ENCODE measurements around the gene EIPR1. TPM values are rescaled to one million over a fixed set of nuclear protein-coding genes. Genes with fewer than 3 reads are reported as not detected.

EIPR1 gene
- total RNA-seq, 1 experiment from 2014 or later, result 36.9 TPM

GRCh38 chr2:3256605-3257004 lies 121.0 kb downstream of the EIPR1 start:
- no peaks in the 10 kb centered on the region for H3K27me3 ChIP-seq (replicated peaks; ENCODE audit: control insufficient read depth, insufficient read depth, low read length)
- intact Hi-C loops (cut with micrococcal nuclease; ENCODE audit: unreplicated experiment), result no loop called here
- no peaks in the 10 kb centered on the region for H3K4me1 Mint-ChIP-seq (ENCODE audit: low read depth, unreplicated experiment)
- H3K4me3 ChIP-seq (ENCODE audit: low read depth, low read length), result no peak overlapping the region
- H3K4me1 ChIP-seq, result no peaks in the 10 kb centered on the region
- ChIA-PET POLR2A (no interaction called here), CTCF (no interaction called here)
- no TSS peak for BruUV-seq (replicated peaks)
- no peaks in the 10 kb centered on the region for H3K9me3 Mint-ChIP-seq (ENCODE audit: unreplicated experiment)
- peaks cover 7% of the 10 kb centered on the region for H3K36me3 Mint-ChIP-seq (ENCODE audit: insufficient read depth, unreplicated experiment)
- H3K4me3 Mint-ChIP-seq (ENCODE audit: unreplicated experiment), result no peak overlapping the region
- H3K27ac Mint-ChIP-seq (ENCODE audit: unreplicated experiment), result no peak overlapping the region
- no peaks in the 10 kb centered on the region; the same call in 1 of the 2 replicates for H3K36me3 ChIP-seq (ENCODE audit: control insufficient read depth, insufficient read depth, low read length)
- no peaks in the 10 kb centered on the region for H3K9me3 ChIP-seq
- H3K27me3 Mint-ChIP-seq (ENCODE audit: insufficient read depth, unreplicated experiment), result no peaks in the 10 kb centered on the region
- DNase-seq, result no peak
- no peak for TF ChIP-seq CTCF (IDR thresholded peaks at IDR 0.05; ENCODE audit: insufficient read depth in 1 of 2, low read depth in 1 of 2, low read length in 1 of 2, severe bottlenecking in 1 of 2, unreplicated experiment in 1 of 2)

GRCh38 chr2:3256157-3256556 lies 121.5 kb downstream of the EIPR1 start:
- Mint-ChIP-seq H3K4me1 (ENCODE audit: low read depth, unreplicated experiment) (no peaks in the 10 kb centered on the region), H3K9me3 (ENCODE audit: unreplicated experiment) (no peaks in the 10 kb centered on the region), H3K27ac (ENCODE audit: unreplicated experiment) (no peak overlapping the region), H3K4me3 (ENCODE audit: unreplicated experiment) (no peak overlapping the region), H3K36me3 (ENCODE audit: insufficient read depth, unreplicated experiment) (peaks cover 10% of the 10 kb centered on the region), H3K27me3 (ENCODE audit: insufficient read depth, unreplicated experiment) (no peaks in the 10 kb centered on the region)
- no TSS peak for BruUV-seq (replicated peaks)
- Histone ChIP-seq H3K27me3 (replicated peaks; ENCODE audit: control insufficient read depth, insufficient read depth, low read length) (no peaks in the 10 kb centered on the region), H3K4me3 (ENCODE audit: low read depth, low read length) (no peak overlapping the region), H3K4me1 (no peaks in the 10 kb centered on the region), H3K36me3 (ENCODE audit: control insufficient read depth, insufficient read depth, low read length) (no peaks in the 10 kb centered on the region; the same call in 1 of the 2 replicates), H3K9me3 (no peaks in the 10 kb centered on the region)
- ChIA-PET POLR2A (no interaction called here), CTCF (no interaction called here)
- no peak for DNase-seq
- TF ChIP-seq CTCF (IDR thresholded peaks at IDR 0.05; ENCODE audit: insufficient read depth in 1 of 2, low read depth in 1 of 2, low read length in 1 of 2, severe bottlenecking in 1 of 2, unreplicated experiment in 1 of 2), result no peak
- intact Hi-C loops (cut with micrococcal nuclease; ENCODE audit: unreplicated experiment), result no loop called here

- Mint-ChIP-seq H3K4me1 (ENCODE audit: low read depth, unreplicated experiment) (no peaks in the 10 kb centered on the region), H3K27ac (ENCODE audit: unreplicated experiment) (no peak overlapping the region), H3K4me3 (ENCODE audit: unreplicated experiment) (no peak overlapping the region), H3K27me3 (ENCODE audit: insufficient read depth, unreplicated experiment) (no peaks in the 10 kb centered on the region), H3K9me3 (ENCODE audit: unreplicated experiment) (peaks cover 4% of the 10 kb centered on the region), H3K36me3 (ENCODE audit: insufficient read depth, unreplicated experiment) (peaks cover 10% of the 10 kb centered on the region)
- H3K9me3 ChIP-seq, result peaks cover 10% of the 10 kb centered on the region
- intact Hi-C loops (cut with micrococcal nuclease; ENCODE audit: unreplicated experiment), result no loop called here
- DNase-seq, result no peak
- ChIA-PET CTCF (no interaction called here), POLR2A (no interaction called here)
- no peaks in the 10 kb centered on the region for H3K27me3 ChIP-seq (replicated peaks; ENCODE audit: control insufficient read depth, insufficient read depth, low read length)
- H3K4me3 ChIP-seq (ENCODE audit: low read depth, low read length), result no peak overlapping the region
- no peak for TF ChIP-seq CTCF (IDR thresholded peaks at IDR 0.05; ENCODE audit: insufficient read depth in 1 of 2, low read depth in 1 of 2, low read length in 1 of 2, severe bottlenecking in 1 of 2, unreplicated experiment in 1 of 2)
- no peaks in the 10 kb centered on the region; the same call in 1 of the 2 replicates for H3K36me3 ChIP-seq (ENCODE audit: control insufficient read depth, insufficient read depth, low read length)
- H3K4me1 ChIP-seq, result no peaks in the 10 kb centered on the region
- BruUV-seq (replicated peaks), result no TSS peak
Measured at GRCh38 chr2:3254442-3254941, 123.1 kb downstream of the EIPR1 start.
